Measurements from ENCODE around the gene PRR13.

- TF ChIP-seq CTCF (IDR thresholded peaks at IDR 0.05) (no peak), EZH2 (IDR thresholded peaks at IDR 0.05; ENCODE audit: borderline replicate concordance, insufficient read depth, low read depth, low read length, poor library complexity, severe bottlenecking) (no peak)
These were observed 42.4 kb downstream of the PRR13 start for GRCh38 chr12:53483979-53484377.
